HG03520 (cell line): ENCODE measurements around the gene POU3F3.
A peak's percentile ranks its signal among the peaks of the same experiment; 100 is the strongest.

ENCODE experiments used
- ATAC-seq: cut with Tn5 transposase; IDR thresholded peaks from one replicate; pipeline ENCODE4 v1.9.1; 2021; ENCODE audit warnings: mild to moderate bottlenecking, moderate library complexity; ENCODE audit not compliant: unreplicated experiment

The POU3F3 gene

GRCh38 chr2:104872866-104873688 lies 19.2 kb downstream of the POU3F3 start:
- ATAC-seq = peak; percentile 97

GRCh38 chr2:104873689-104874054 lies 19.8 kb downstream of the POU3F3 start:
- ATAC-seq = peak; percentile 9

- ATAC-seq = no peak
Measured at GRCh38 chr2:104874230-104874629, 20.3 kb downstream of the POU3F3 start.

GRCh38 chr2:104875262-104875661 lies 21.3 kb downstream of the POU3F3 start:
- ATAC-seq = no peak

- ATAC-seq = no peak
Measured at GRCh38 chr2:104876606-104877570, 23.0 kb downstream of the POU3F3 start.

- ATAC-seq = no peak
Measured at GRCh38 chr2:104878863-104879512, 25.1 kb downstream of the POU3F3 start.

GRCh38 chr2:104880076-104880475 lies 26.2 kb downstream of the POU3F3 start:
- no peak for ATAC-seq

- ATAC-seq = no peak
Measured at GRCh38 chr2:104883357-104883756, 29.4 kb downstream of the POU3F3 start.

- ATAC-seq = no peak
Measured at GRCh38 chr2:104885119-104885782, 31.3 kb downstream of the POU3F3 start.

- ATAC-seq = no peak
Measured at GRCh38 chr2:104887676-104888075, 33.8 kb downstream of the POU3F3 start.

GRCh38 chr2:104888489-104889258 lies 34.8 kb downstream of the POU3F3 start:
- no peak for ATAC-seq

GRCh38 chr2:104889291-104889959 lies 35.5 kb downstream of the POU3F3 start:
- ATAC-seq = no peak

- ATAC-seq = no peak
Measured at GRCh38 chr2:104889960-104890684, 36.2 kb downstream of the POU3F3 start.

GRCh38 chr2:104890685-104891069 lies 36.8 kb downstream of the POU3F3 start:
- ATAC-seq = no peak

GRCh38 chr2:104891145-104891544 lies 37.2 kb downstream of the POU3F3 start:
- no peak for ATAC-seq

GRCh38 chr2:104896446-104896845 lies 42.5 kb downstream of the POU3F3 start:
- no peak for ATAC-seq

- ATAC-seq = no peak
Measured at GRCh38 chr2:104897515-104898184, 43.7 kb downstream of the POU3F3 start.

- no peak for ATAC-seq
Measured at GRCh38 chr2:104900608-104901007, 46.7 kb downstream of the POU3F3 start.
